Lower leg skin (tissue), 3 donors: ENCODE results near the gene KIT.

Experiments
- CTCF ChIP-seq, 3 donors: fragments of 450-650 bp; IDR thresholded peaks; one replicate each; pipeline ENCODE4 v1.5.1; 2016; ENCODE audit warnings: antibody characterized with exemption in 3 of 3, mild to moderate bottlenecking in 3 of 3, moderate library complexity in 2 of 3
- POLR2A ChIP-seq, 2 donors: fragments of 450-650 bp; IDR thresholded peaks; one replicate each; pipeline ENCODE4 v1.6.1; 2016 to 2017; ENCODE audit warnings: antibody characterized with exemption in 2 of 2, mild to moderate bottlenecking in 1 of 2, moderate library complexity in 1 of 2

- TF ChIP-seq CTCF (IDR thresholded peaks at IDR 0.05): no peak
- TF ChIP-seq POLR2A (IDR thresholded peaks at IDR 0.05): no peak
These were observed 125.8 kb downstream of the KIT start for GRCh38 chr4:54783402-54784110.
